Kidney (tissue), 14 donors: ENCODE data around the gene TNS3. TPM values are rescaled to one million over a fixed set of nuclear protein-coding genes. Genes with fewer than 3 reads are reported as not detected.

Experiments used
- DNase-seq, 5 donors: peaks; one replicate each; pipeline ENCODE4 v3.0.0-alpha.2; 2013 to 2020
- FAIRE-seq: peaks from 2 replicates; lab custom pipeline; 2012; peaks lifted over from hg19 to GRCh38; lab: Jason Lieb, UNC
- H3K27ac ChIP-seq, 2 donors: one replicate each; pipeline ENCODE4 v1.7.0; 2013; ENCODE audit warnings: low read depth in 2 of 2, low read length in 2 of 2, inconsistent platforms in 1 of 2
- H3K27me3 ChIP-seq: one replicate; pipeline ENCODE4 v1.7.1; 2013; ENCODE audit warnings: low read length, inconsistent platforms; ENCODE audit not compliant: control insufficient read depth, insufficient read depth
- H3K36me3 ChIP-seq, 3 donors: one replicate each; pipeline versions ENCODE4 v1.7.0 to v1.7.1; 2013; ENCODE audit warnings: low read length in 3 of 3, control low read depth in 1 of 3, inconsistent platforms in 1 of 3; ENCODE audit not compliant: insufficient read depth in 3 of 3, control insufficient read depth in 2 of 3
- H3K4me1 ChIP-seq, 3 donors: one replicate each; pipeline versions ENCODE4 v1.7.0 to v1.7.1; 2013; ENCODE audit warnings: low read length in 3 of 3, inconsistent platforms in 1 of 3, low read depth in 1 of 3; ENCODE audit not compliant: control insufficient read depth in 2 of 3, insufficient read depth in 2 of 3
- H3K4me3 ChIP-seq, 3 donors: one replicate each; pipeline versions ENCODE4 v1.7.0 to v1.8.1; 2013; ENCODE audit warnings: low read length in 3 of 3, control low read depth in 1 of 3, inconsistent platforms in 1 of 3
- H3K9ac ChIP-seq, 3 donors: one replicate each; pipeline versions ENCODE4 v1.7.0 to v1.7.1; 2013; ENCODE audit warnings: low read length in 3 of 3, control low read depth in 1 of 3, inconsistent platforms in 1 of 3
- H3K9me3 ChIP-seq, 3 donors: one replicate each; pipeline versions ENCODE4 v1.7.0 to v1.7.1; 2013; ENCODE audit warnings: low read length in 3 of 3, control low read depth in 1 of 3, inconsistent platforms in 1 of 3; ENCODE audit not compliant: control insufficient read depth in 2 of 3, insufficient read depth in 1 of 3
- intact Hi-C: fragments of 100-400 bp; cut with DNase I; formaldehyde crosslinking; loops from one replicate; pipeline ENCODE4 v1.11.1; 2022
- polyA plus RNA-seq: library from polyadenylated mRNA; stranded (reverse); fragments of 350-450 nt; fragmentation: Illumina TruSeq; extraction: RNeasy Lipid Tissue Mini Kit (QIAGEN cat#74804); gene quantifications from one replicate; pipeline ENCODE4 v1.2.3, GENCODE V29; 2014; ENCODE audit warnings: low read depth, low replicate concordance; ENCODE audit not compliant: insufficient read depth
- total RNA-seq: library from RNA; stranded (reverse); fragmentation: NEBNext Ultra II Directional; extraction: Animal tissue kit (Norgen Biotek cat#: 25700); gene quantifications from one replicate; pipeline ENCODE4 v1.2.1, GENCODE V29; 2021
- TF ChIP-seq, protein P1 (sequence below): IDR thresholded peaks from 3 replicates; pipeline ENCODE4 v1.5.1; 2012; ENCODE audit warnings: mild to moderate bottlenecking, moderate library complexity, borderline replicate concordance; ENCODE audit not compliant: insufficient read depth; ENCODE audit errors: extremely low read depth
- donor health status: control.
- donor health status: control.
- donor health status: control.
- donor health status: control.
- donor health status: control.
- donor health status: DM: yes; HTN: yes; CAD: no.
- donor health status: Normal renal cell carcinoma (clear cell type).

The TNS3 gene
- total and polyA plus RNA-seq, 2 donors from 2014 or later = 38.4 to 198 TPM

DNA sequence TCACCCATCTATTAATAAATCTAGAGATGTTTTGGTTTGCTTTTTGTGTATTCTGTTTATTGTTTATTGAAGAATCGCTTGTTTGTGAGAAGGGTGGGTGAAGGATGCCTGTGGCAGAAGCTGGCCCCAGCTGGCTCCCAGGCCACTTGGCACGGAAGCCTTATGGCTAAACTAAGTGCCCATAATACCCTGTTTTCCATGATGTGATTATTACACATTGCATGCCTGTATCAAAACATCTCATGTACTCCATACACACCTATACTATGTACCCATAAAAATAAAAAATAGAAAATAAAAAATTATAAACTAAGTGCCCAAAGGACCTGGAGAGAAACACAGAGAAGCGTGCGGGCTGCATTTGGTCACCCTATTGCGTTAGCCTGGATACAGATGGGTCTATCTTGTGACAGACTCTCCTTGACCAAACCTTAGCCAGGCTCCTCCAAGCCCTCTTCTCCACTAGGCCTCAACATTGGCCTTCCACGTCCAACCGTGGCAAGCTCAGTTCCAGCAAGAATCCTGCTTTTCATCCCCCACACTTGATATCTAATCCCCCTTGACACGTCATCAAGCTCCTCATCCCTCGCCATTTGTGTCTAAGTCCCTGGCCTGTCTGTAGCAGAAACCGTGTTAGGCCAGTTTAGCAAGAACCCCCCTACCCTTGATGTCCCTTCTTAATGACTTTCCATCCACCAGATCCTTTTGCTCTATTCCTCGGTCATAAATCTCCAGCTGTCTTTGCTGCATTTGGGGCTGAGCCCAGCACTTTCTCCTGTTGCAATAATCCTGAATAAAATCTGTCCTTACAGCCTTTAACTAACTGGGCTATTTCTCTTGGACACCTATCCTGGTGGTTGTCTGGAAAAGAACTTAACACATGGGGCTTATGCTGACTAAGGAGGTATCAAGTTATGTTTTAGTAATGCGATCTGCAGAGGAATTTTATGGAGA, 245.2 kb downstream of the TNS3 start:
- TF ChIP-seq, protein P1, sequence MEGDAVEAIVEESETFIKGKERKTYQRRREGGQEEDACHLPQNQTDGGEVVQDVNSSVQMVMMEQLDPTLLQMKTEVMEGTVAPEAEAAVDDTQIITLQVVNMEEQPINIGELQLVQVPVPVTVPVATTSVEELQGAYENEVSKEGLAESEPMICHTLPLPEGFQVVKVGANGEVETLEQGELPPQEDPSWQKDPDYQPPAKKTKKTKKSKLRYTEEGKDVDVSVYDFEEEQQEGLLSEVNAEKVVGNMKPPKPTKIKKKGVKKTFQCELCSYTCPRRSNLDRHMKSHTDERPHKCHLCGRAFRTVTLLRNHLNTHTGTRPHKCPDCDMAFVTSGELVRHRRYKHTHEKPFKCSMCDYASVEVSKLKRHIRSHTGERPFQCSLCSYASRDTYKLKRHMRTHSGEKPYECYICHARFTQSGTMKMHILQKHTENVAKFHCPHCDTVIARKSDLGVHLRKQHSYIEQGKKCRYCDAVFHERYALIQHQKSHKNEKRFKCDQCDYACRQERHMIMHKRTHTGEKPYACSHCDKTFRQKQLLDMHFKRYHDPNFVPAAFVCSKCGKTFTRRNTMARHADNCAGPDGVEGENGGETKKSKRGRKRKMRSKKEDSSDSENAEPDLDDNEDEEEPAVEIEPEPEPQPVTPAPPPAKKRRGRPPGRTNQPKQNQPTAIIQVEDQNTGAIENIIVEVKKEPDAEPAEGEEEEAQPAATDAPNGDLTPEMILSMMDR = no peak
- peak in 1 of 5 donors; percentile 20 for DNase-seq
- Histone ChIP-seq H3K9ac (no peak overlapping the region), H3K27ac (peak overlapping the region; percentile 13 to 19), H3K9me3 (no peaks in the 10 kb centered on the region), H3K4me1 (peaks cover 2 to 7% (median 3%) of the 10 kb centered on the region in 3 donors), H3K4me3 (no peak overlapping the region), H3K36me3 (peaks cover 2 to 18% (median 4%) of the 10 kb centered on the region in 3 donors), H3K27me3 (no peaks in the 10 kb centered on the region)
- intact Hi-C loops = no loop called here
- FAIRE-seq = no peak

DNA sequence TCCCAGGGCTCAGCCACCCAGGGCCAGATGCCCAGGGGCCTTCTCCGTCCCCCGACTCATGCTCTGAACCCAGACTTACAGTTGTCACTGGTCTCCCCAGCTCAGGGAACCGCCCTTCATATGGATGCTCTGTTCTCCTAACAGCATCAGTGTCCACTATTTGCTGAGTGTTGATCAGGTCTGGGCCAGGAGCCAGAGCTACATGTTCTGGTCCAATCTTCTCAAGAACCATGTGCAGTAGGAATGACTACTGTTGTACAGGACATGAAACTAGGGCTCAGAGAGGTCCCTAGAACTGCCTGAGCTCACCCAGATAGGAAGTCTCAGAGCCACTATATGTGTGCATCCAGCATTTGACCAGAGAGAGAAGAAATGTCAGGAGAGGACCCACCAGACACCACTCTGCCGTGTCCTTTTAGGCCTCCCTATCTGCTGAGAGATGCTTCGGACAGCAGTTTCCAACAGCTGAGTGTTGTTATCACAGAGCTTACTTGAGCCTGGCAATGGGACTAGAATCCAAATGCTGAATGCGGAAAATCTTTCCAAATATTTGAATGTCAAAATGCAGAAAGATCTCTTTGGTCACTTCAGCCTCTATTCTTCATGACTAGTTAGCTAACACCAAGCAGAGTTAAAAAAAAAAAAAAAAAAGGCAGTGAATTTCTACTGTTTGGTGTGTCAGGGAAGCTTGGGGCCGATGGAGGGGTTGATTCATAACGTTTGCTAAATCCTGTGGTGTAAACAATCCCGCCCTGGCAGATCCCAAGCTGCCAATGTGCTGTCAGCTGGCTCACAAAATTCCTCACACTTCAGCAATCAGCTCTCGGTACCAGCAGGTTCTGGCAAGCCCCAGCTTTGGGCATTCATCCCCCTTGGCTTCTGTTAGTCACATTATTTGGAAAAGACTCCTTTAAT, 246.1 kb downstream of the TNS3 start:
- peak overlapping the region; percentile 19 to 25 for H3K27ac ChIP-seq
- H3K9ac ChIP-seq = no peak overlapping the region
- intact Hi-C loops = no loop called here

DNA sequence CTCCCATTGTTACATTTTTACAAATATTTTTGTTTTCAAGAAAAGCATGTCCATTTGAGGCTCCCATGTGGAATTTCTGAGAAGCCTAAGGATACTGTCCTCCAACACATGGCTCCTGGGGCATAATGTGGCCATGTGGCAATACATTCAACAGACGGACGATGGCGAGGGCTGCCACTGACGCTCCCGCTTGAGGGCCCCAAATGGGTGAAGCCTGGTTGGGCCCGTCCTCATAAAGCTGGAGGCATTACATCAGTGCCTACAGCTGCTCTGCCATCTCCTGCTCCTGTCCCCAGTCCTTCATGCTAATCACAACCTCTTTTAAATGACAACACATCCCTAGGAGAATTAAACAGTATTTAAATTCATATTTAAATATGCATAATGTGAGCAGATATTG, 246.8 kb downstream of the TNS3 start:
- FAIRE-seq = no peak
- Histone ChIP-seq H3K4me3 (no peak overlapping the region), H3K36me3 (peaks cover 2 to 18% (median 4%) of the 10 kb centered on the region in 3 donors), H3K9ac (no peak overlapping the region), H3K9me3 (no peaks in the 10 kb centered on the region), H3K27ac (no peak overlapping the region), H3K27me3 (no peaks in the 10 kb centered on the region), H3K4me1 (peaks cover 3 to 10% (median 8%) of the 10 kb centered on the region in 3 donors)
- no peak for DNase-seq
- intact Hi-C loops = no loop called here
- TF ChIP-seq, protein P1 = no peak

More for the DNA sequence above, 246.1 kb downstream of the TNS3 start:
- no peaks in the 10 kb centered on the region for H3K27me3 ChIP-seq
- H3K36me3 ChIP-seq = peaks cover 2 to 18% (median 4%) of the 10 kb centered on the region in 3 donors
- no peak for DNase-seq
- H3K9me3 ChIP-seq = no peaks in the 10 kb centered on the region
- H3K4me1 ChIP-seq = peaks cover 2 to 8% (median 3%) of the 10 kb centered on the region in 3 donors
- H3K4me3 ChIP-seq = no peak overlapping the region
- TF ChIP-seq, protein P1 = no peak
- FAIRE-seq = no peak
